Activated CD4-positive, alpha-beta T cell treated with anti-CD3 and anti-CD28 coated beads, Interleukin-2, amount 10 ng/mL, durations not matched to agents 24 days and 14 days (primary cell): ENCODE data around the gene RALA. TPM values are rescaled to one million over a fixed set of nuclear protein-coding genes. Genes with fewer than 3 reads are reported as not detected.
A peak's percentile ranks its signal among the peaks of the same experiment; 100 is the strongest.
"Not testable (repeated sequence)": the region's sequence is repeated elsewhere in the genome, so short reads cannot be mapped to it uniquely, and the experiment has no call there.

Experiments
- DNase-seq: peaks from one replicate; pipeline ENCODE4 v3.0.0; 2022
- H3K27ac Mint-ChIP-seq: one replicate; pipeline ENCODE4 v1.8.0; 2022; ENCODE audit warnings: mild to moderate bottlenecking, mixed read lengths
- H3K27me3 Mint-ChIP-seq: one replicate; pipeline ENCODE4 v1.8.0; 2022; ENCODE audit warnings: mixed read lengths
- H3K36me3 Mint-ChIP-seq: one replicate; pipeline ENCODE4 v1.8.0; 2022; ENCODE audit warnings: low read depth, mild to moderate bottlenecking, mixed read lengths
- H3K4me1 Mint-ChIP-seq: one replicate; pipeline ENCODE4 v1.8.0; 2021; ENCODE audit warnings: mixed read lengths
- H3K4me3 Mint-ChIP-seq: one replicate; pipeline ENCODE4 v1.8.0; 2022; ENCODE audit warnings: mild to moderate bottlenecking, moderate library complexity, mixed read lengths
- H3K9me3 Mint-ChIP-seq: one replicate; pipeline ENCODE4 v1.8.0; 2021; ENCODE audit warnings: mixed read lengths
- intact Hi-C: fragments of 100-400 bp; cut with micrococcal nuclease; formaldehyde crosslinking; loops from one replicate; pipeline ENCODE4 v1.15.1; 2023
- total RNA-seq: library from RNA; stranded (reverse); gene quantifications from 2 replicates; pipeline ENCODE4 v1.2.3, GENCODE V29; 2022

Gene RALA
- total RNA-seq, 1 donor from 2014 or later = 37.0 TPM

- DNase-seq = no peak
- intact Hi-C loops = no loop called here
- H3K4me3 Mint-ChIP-seq = no peak overlapping the region
- peaks cover 6% of the 10 kb centered on the region for H3K4me1 Mint-ChIP-seq
- no peaks in the 10 kb centered on the region for H3K27me3 Mint-ChIP-seq
- H3K27ac Mint-ChIP-seq = no peak overlapping the region
- no peaks in the 10 kb centered on the region for H3K9me3 Mint-ChIP-seq
- H3K36me3 Mint-ChIP-seq = peaks cover 2% of the 10 kb centered on the region
Observed at GRCh38 chr7:39749177-39749576, 125.8 kb downstream of the RALA start.

GRCh38 chr7:39749717-39750116, 126.3 kb downstream of the RALA start:
- no peaks in the 10 kb centered on the region for H3K27me3 Mint-ChIP-seq
- H3K36me3 Mint-ChIP-seq = peaks cover 2% of the 10 kb centered on the region
- peaks cover 10% of the 10 kb centered on the region for H3K4me1 Mint-ChIP-seq
- H3K9me3 Mint-ChIP-seq = no peaks in the 10 kb centered on the region
- H3K27ac Mint-ChIP-seq = no peak overlapping the region
- DNase-seq = no peak
- intact Hi-C loops = no loop called here
- no peak overlapping the region for H3K4me3 Mint-ChIP-seq

DNA sequence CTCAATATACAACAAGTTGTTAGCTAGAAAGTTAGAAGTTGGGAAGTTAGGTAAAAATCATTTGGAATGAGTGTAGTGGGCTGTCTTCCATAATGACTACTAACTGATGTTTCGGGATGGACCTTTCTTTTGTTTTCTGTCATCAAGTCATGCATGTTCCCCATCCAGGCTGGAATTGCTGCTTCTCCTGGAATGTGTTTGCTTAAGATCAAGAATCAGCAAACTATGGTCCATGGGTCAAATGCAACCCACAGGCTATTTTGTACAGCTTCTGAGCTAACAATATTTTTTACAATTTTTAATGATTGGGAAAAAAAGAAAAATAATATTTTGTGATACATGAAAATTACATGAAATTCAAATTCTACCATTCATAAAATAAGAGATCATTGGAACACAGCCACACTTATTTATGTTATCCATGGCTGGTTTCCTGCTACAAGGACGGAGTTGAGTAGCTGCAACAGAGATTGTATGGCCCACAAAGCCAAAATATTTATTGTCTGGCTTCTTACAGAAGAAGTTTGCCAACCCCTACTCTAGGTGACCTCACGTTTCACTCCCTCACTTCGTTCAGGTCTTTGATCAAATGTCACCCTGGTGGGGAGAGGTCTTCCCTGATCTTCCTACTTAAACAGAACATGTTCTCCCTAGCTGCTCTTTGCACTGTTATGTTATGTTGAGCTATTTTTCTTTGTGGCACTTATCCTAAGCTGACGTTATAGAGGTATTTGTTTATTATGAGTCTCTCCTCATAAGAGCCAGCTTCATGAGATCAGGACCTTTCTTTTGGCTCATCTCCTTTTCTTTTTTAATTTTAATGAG, 127.1 kb downstream of the RALA start:
- Mint-ChIP-seq H3K4me3 (no peak overlapping the region), H3K4me1 (peaks cover 14% of the 10 kb centered on the region), H3K9me3 (no peaks in the 10 kb centered on the region), H3K27ac (no peak overlapping the region), H3K27me3 (no peaks in the 10 kb centered on the region), H3K36me3 (peaks cover 2% of the 10 kb centered on the region)
- no peak for DNase-seq
- intact Hi-C loops = no loop called here

GRCh38 chr7:39753237-39753636, 129.9 kb downstream of the RALA start:
- not testable (repeated sequence) for H3K4me1 Mint-ChIP-seq

DNA sequence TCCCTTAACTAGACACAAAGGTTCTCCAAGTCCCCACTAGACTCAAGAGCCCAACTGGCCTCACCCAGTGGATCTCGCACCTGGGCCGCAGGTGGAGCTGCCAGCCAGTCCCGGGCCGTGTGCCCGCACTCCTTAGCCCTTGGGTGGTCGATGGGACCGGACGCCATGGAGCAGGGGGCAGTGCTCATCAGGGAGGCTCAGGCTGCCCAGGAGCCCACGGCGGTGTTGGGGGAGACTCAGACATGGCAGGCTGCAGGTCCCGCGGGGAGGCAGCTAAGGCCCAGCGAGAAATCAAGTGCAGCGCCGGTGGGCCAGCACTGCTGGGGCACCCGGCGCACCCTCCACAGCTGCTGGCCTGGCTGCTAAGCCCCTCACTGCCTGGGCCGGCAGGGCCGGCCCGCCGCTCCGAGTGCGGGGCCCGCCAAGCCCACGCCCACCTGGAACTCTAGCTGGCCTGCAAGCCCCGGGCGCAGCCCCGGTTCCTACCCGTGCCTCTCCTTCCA, 130.5 kb downstream of the RALA start:
- no peaks in the 10 kb centered on the region for H3K27me3 Mint-ChIP-seq
- H3K4me3 Mint-ChIP-seq = no peak overlapping the region
- H3K27ac Mint-ChIP-seq = no peak overlapping the region
- H3K9me3 Mint-ChIP-seq = peaks cover 3% of the 10 kb centered on the region
- intact Hi-C loops = no loop called here
- H3K4me1 Mint-ChIP-seq = peaks cover 9% of the 10 kb centered on the region
- DNase-seq = no peak
- peaks cover 2% of the 10 kb centered on the region for H3K36me3 Mint-ChIP-seq

More at GRCh38 chr7:39753237-39753636, 129.9 kb downstream of the RALA start:
- H3K27ac Mint-ChIP-seq, H3K27me3 Mint-ChIP-seq, H3K4me3 Mint-ChIP-seq, H3K36me3 Mint-ChIP-seq, H3K9me3 Mint-ChIP-seq, DNase-seq, intact Hi-C loops: not testable (repeated sequence)

DNA sequence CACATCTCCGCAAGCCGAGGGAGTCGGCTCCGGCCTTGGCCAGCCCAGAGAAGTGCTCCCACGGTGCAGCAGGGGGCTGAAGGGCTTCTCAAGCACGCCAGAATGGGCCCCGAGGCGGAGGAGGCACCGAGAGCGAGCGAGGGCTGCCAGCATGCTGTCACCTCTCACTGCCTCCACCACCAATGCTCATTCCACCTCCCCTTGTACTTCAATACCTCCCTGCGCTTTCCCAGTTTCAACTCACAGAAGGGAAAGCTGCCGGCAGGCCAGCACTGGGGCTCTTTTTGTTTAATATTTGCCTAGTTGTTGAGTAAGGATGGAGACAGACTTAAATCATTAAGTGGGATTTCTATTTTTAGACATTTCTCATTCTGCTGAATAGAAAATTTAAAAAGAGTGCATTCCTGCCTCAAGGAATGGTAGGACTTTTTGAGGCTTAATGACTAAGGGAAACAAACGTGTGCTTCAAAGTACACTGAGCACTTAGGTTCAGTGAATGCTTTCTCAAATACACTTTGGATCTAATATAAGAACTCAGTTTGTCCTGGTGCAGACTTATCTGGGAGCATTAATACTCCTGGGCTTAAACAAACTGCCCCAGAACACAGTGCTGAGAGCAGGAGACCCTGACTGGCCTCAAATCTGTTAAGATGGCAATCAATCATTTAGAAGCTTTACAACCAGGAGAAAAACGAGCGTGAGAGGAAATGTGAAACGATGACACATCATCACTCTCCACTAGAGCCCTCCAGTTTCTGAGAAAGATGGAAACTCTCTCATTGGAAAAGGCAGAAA, 131.2 kb downstream of the RALA start:
- Mint-ChIP-seq H3K9me3 (peaks cover 3% of the 10 kb centered on the region), H3K27me3 (no peaks in the 10 kb centered on the region), H3K4me3 (no peak overlapping the region), H3K27ac (peak overlapping the region; percentile 49), H3K36me3 (peaks cover 2% of the 10 kb centered on the region), H3K4me1 (peaks cover 9% of the 10 kb centered on the region)
- intact Hi-C loops = no loop called here
- no peak for DNase-seq

- peaks cover 2% of the 10 kb centered on the region for H3K36me3 Mint-ChIP-seq
- no peak for DNase-seq
- no peaks in the 10 kb centered on the region for H3K27me3 Mint-ChIP-seq
- peaks cover 9% of the 10 kb centered on the region for H3K4me1 Mint-ChIP-seq
- no peak overlapping the region for H3K27ac Mint-ChIP-seq
- peaks cover 3% of the 10 kb centered on the region for H3K9me3 Mint-ChIP-seq
- intact Hi-C loops = no loop called here
- H3K4me3 Mint-ChIP-seq = no peak overlapping the region
Observed at GRCh38 chr7:39757604-39758003, 134.2 kb downstream of the RALA start.

Other genes with a start within 250 kb of the RALA start
- 14.2 and 14.3 TPM in 2 replicates for gene YAE1, start 57.2 kb upstream of the RALA start, total RNA-seq